ENCODE results near the gene ANO5. TPM values are rescaled to one million over a fixed set of nuclear protein-coding genes. Genes with fewer than 3 reads are reported as not detected.

Gene ANO5
- total RNA-seq, 1 donor from 2014 or later: 6.2 TPM

GRCh38 chr11:22331771-22332170 is 138.9 kb downstream of the ANO5 start:
- Mint-ChIP-seq H3K36me3 (ENCODE audit: insufficient read depth) (no peaks in the 10 kb centered on the region), H3K4me3 (ENCODE audit: low read depth) (no peak overlapping the region), H3K9me3 (ENCODE audit: low read depth) (no peaks in the 10 kb centered on the region), H3K27me3 (peaks cover 5% of the 10 kb centered on the region), H3K27ac (no peak overlapping the region), H3K4me1 (ENCODE audit: low read depth) (no peaks in the 10 kb centered on the region)
- TF ChIP-seq CTCF (IDR thresholded peaks at IDR 0.05; ENCODE audit: unreplicated experiment): no peak
- no peak for DNase-seq (ENCODE audit: low spot score, unreplicated experiment)

Other genes starting within 250 kb of the ANO5 start
- gene SLC17A6, start 145.3 kb downstream of the ANO5 start, total RNA-seq: 0.20 TPM in 1 of 2 replicates, not detected in the other

Data from progenitor cell of endocrine pancreas (in vitro differentiated cells).